K562 (cell line): ENCODE measurements around the gene TEX48. TPM values are rescaled to one million over a fixed set of nuclear protein-coding genes. Genes with fewer than 3 reads are reported as not detected.
A peak's percentile ranks its signal among the peaks of the same experiment; 100 is the strongest.

ENCODE experiments used
- ATAC-seq: fragments of 200-7000 bp; cut with Tn5 transposase; 3 replicates; pipeline ENCODE4 v1.9.1; 2020; ENCODE audit warnings: moderate library complexity
- BruUV-seq: library from RNA; stranded (reverse); fragments of 400-500 nt; replicated peaks from 2 replicates; lab custom pipeline; 2021; lab: Mats Ljungman, UMichigan
- CTCF ChIA-PET: fragments of 300-600 bp; formaldehyde crosslinking; extraction: SDS; loops from one replicate; lab custom pipeline; 2021; ENCODE audit warnings: low intra/inter-chr PET ratio; lab: Yijun Ruan, JAX
- POLR2A ChIA-PET: fragments of 300-600, 350-650 bp; sonication (Branson Sonifier 250); formaldehyde crosslinking; extraction: SDS; loops from one replicate; lab custom pipeline; 2021; ENCODE audit warnings: antibody characterized with exemption, inconsistent platforms; lab: Yijun Ruan, JAX
- DNase-seq, 4 experiments: peaks; one replicate each; pipeline versions ENCODE4 v3.0.0 to v3.0.0-alpha.2; 2011 to 2018; ENCODE audit warnings: low spot score in 3 of 4, mixed read lengths in 3 of 4; ENCODE audit errors: extremely low read depth in 1 of 4
- FAIRE-seq: peaks from 2 replicates; lab custom pipeline; 2011; peaks lifted over from hg19 to GRCh38; lab: Jason Lieb, UNC
- H2AFZ ChIP-seq: 2 replicates; pipeline ENCODE4 v1.6.0; 2011; ENCODE audit warnings: low read depth, low read length, control low read depth, inconsistent platforms
- H3K27ac ChIP-seq: fragments of 200-600 bp; 3 replicates; pipeline ENCODE4 v1.8.0; 2011; ENCODE audit warnings: low read depth, mild to moderate bottlenecking, control low read depth, inconsistent platforms, low read length, moderate library complexity, mixed read lengths; ENCODE audit errors: extremely low read depth
- H3K27me3 ChIP-seq, 2 experiments: fragments of 300-600 bp in 1 of 2; 2 replicates in 1 of 2; 3 replicates in 1 of 2; pipeline versions ENCODE4 v1.6.0 to v1.8.0; 2011; ENCODE audit warnings: inconsistent platforms in 2 of 2, low read length in 2 of 2, mild to moderate bottlenecking in 1 of 2, mixed read lengths in 1 of 2, moderate library complexity in 1 of 2; ENCODE audit not compliant: control insufficient read depth in 2 of 2, insufficient read depth in 2 of 2
- H3K36me3 ChIP-seq: fragments of 300-600 bp; 3 replicates; pipeline ENCODE4 v1.8.0; 2011; ENCODE audit warnings: mild to moderate bottlenecking, low read length, inconsistent platforms; ENCODE audit not compliant: control insufficient read depth, insufficient read depth
- H3K4me1 ChIP-seq, 2 experiments: fragments of 200-600 bp in 1 of 2; replicated peaks in 1 of 2; 2 replicates in 1 of 2; 3 replicates in 1 of 2; pipeline versions ENCODE4 v1.5.1 to v1.8.0; 2011; ENCODE audit warnings: inconsistent platforms in 2 of 2, low read length in 2 of 2, mild to moderate bottlenecking in 1 of 2, mixed read lengths in 1 of 2, moderate library complexity in 1 of 2; ENCODE audit not compliant: control insufficient read depth in 2 of 2, insufficient read depth in 2 of 2
- H3K4me2 ChIP-seq: 2 replicates; pipeline ENCODE4 v1.6.1; 2011; ENCODE audit warnings: low read length, control low read depth, inconsistent platforms, mixed read lengths; ENCODE audit not compliant: insufficient read depth
- H3K4me3 ChIP-seq: fragments of 200-600 bp; sonication (generic), shearing (Covaris generic); 2 replicates; pipeline ENCODE4 v1.5.1; 2016; ENCODE audit warnings: control low read depth, inconsistent platforms
- H3K79me2 ChIP-seq: fragments of 200-600 bp; 3 replicates; pipeline ENCODE4 v1.8.0; 2011; ENCODE audit warnings: low read length, inconsistent platforms; ENCODE audit not compliant: control insufficient read depth, insufficient read depth
- H3K9ac ChIP-seq, 2 experiments: 2 replicates each; pipeline versions ENCODE4 v1.6.0 to v1.6.1; 2011; ENCODE audit warnings: low read depth in 2 of 2, low read length in 2 of 2, control low read depth in 1 of 2, inconsistent platforms in 1 of 2, mild to moderate bottlenecking in 1 of 2, mixed read lengths in 1 of 2; ENCODE audit not compliant: insufficient read depth in 1 of 2
- H3K9me1 ChIP-seq: one replicate; pipeline ENCODE4 v1.6.0; 2011; ENCODE audit warnings: inconsistent platforms, mild to moderate bottlenecking, low read length, moderate library complexity; ENCODE audit not compliant: control insufficient read depth, insufficient read depth
- H3K9me3 ChIP-seq: replicated peaks from 2 replicates; pipeline ENCODE4 v1.5.1; 2011; ENCODE audit warnings: low read depth, low read length, inconsistent platforms; ENCODE audit not compliant: control insufficient read depth, insufficient read depth
- H4K20me1 ChIP-seq: replicated peaks from 2 replicates; pipeline ENCODE4 v1.6.1; 2011; ENCODE audit warnings: low read length, inconsistent platforms, mixed read lengths; ENCODE audit not compliant: control insufficient read depth, insufficient read depth
- CBFB ChIP-seq: sonication (generic); formaldehyde crosslinking; IDR thresholded peaks from 2 replicates; pipeline ENCODE4 v1.4.0; 2020; ENCODE audit warnings: mild to moderate bottlenecking, missing genetic modification reagents
- CHD4 ChIP-seq: fragments of 200-600 bp; sonication (generic); IDR thresholded peaks from 3 replicates; pipeline ENCODE4 v1.6.1; 2012; ENCODE audit warnings: low read depth, mild to moderate bottlenecking, mixed read lengths, low read length, inconsistent platforms; ENCODE audit not compliant: insufficient read depth, insufficient replicate concordance, poor library complexity, severe bottlenecking
- EP400 ChIP-seq: fragments of 450-650 bp; IDR thresholded peaks from 2 replicates; pipeline ENCODE4 v1.6.1; 2017; ENCODE audit warnings: antibody characterized with exemption, mild to moderate bottlenecking, moderate library complexity
- FOXK1 ChIP-seq: sonication (generic); formaldehyde crosslinking; IDR thresholded peaks from 2 replicates; pipeline ENCODE4 v1.8.0; 2022; ENCODE audit warnings: missing genetic modification reagents, mild to moderate bottlenecking, borderline replicate concordance
- GATAD2B ChIP-seq: fragments of 450-650 bp; IDR thresholded peaks from 2 replicates; pipeline ENCODE4 v1.6.1; 2017; ENCODE audit warnings: mild to moderate bottlenecking, borderline replicate concordance
- HDAC1 ChIP-seq, 2 experiments: fragments of 450-650 bp; IDR thresholded peaks; 2 replicates each; pipeline ENCODE4 v1.6.1; 2016 to 2017; ENCODE audit warnings: inconsistent platforms in 1 of 2, mild to moderate bottlenecking in 1 of 2, moderate library complexity in 1 of 2
- HNRNPL ChIP-seq: fragments of 200-400 bp; formaldehyde crosslinking; IDR thresholded peaks from 2 replicates; pipeline ENCODE4 v1.6.1; 2017; ENCODE audit warnings: low read depth, mild to moderate bottlenecking, low read length
- MCM2 ChIP-seq: fragments of 450-650 bp; IDR thresholded peaks from 2 replicates; pipeline ENCODE4 v1.6.1; 2017; ENCODE audit warnings: low read depth, mild to moderate bottlenecking
- OTX1 ChIP-seq: fragments of 450-650 bp; formaldehyde crosslinking; IDR thresholded peaks from 2 replicates; pipeline ENCODE4 v1.4.0; 2022; ENCODE audit warnings: mild to moderate bottlenecking
- STAG1 ChIP-seq: sonication (generic); formaldehyde crosslinking; IDR thresholded peaks from 2 replicates; pipeline ENCODE4 v1.5.0; 2020; ENCODE audit warnings: missing genetic modification reagents, borderline replicate concordance
- SUPT5H ChIP-seq: fragments of 450-650 bp; IDR thresholded peaks from 2 replicates; pipeline ENCODE4 v1.6.1; 2016
- YBX1 ChIP-seq: fragments of 450-650 bp; IDR thresholded peaks from 2 replicates; pipeline ENCODE4 v1.7.1; 2016; ENCODE audit warnings: mild to moderate bottlenecking
- ZBTB17 ChIP-seq: fragments of 450-650 bp; formaldehyde crosslinking; IDR thresholded peaks from 2 replicates; pipeline ENCODE4 v1.4.0; 2020; ENCODE audit warnings: mild to moderate bottlenecking
- ZC3H4 ChIP-seq: sonication (generic); formaldehyde crosslinking; IDR thresholded peaks from 2 replicates; pipeline ENCODE4 v1.9.0; 2021; ENCODE audit warnings: missing genetic modification reagents, borderline replicate concordance
- ZNF589 ChIP-seq: fragments of 200-800 bp; sonication (Bioruptor generic); IDR thresholded peaks from 2 replicates; pipeline ENCODE4 v1.6.1; 2016; ENCODE audit warnings: low read depth, missing genetic modification characterization, missing compliant biosample characterization
- WGBS: fragments of 100-300 bp; shearing (Covaris generic); methylation state at CpG from one replicate; pipeline ENCODE4 v1.1.6; 2016; ENCODE audit warnings: low coverage, mixed read lengths; ENCODE audit not compliant: insufficient coverage; ENCODE audit errors: missing lambda C conversion rate; 5-methylcytosine and 5-hydroxymethylcytosine counted together
- in situ Hi-C: fragments of 300-500 bp; cut with MboI; formaldehyde crosslinking; loops from 4 replicates; pipeline ENCODE4 v1.15.0; 2018; ENCODE audit warnings: inconsistent platforms, mixed read lengths
- intact Hi-C: fragments of 100-400 bp; cut with micrococcal nuclease; formaldehyde crosslinking; loops from 2 replicates; pipeline ENCODE4 v1.14.2; 2022
- polyA plus RNA-seq, 8 experiments: library from polyadenylated mRNA; depleted of rRNA in 4 of 8; stranded (reverse) in 5 of 8; unstranded in 3 of 8; fragments of >200 nt; fragmentation: Nextera tagmentation in 2 of 8; fragmentation: Illumina TruSeq in 1 of 8; extraction: Ambion mirVana in 2 of 8; extraction: Trizol in 1 of 8; gene quantifications; 2 replicates each; pipeline versions ENCODE4 v1.2.1 to v1.2.3, GENCODE V29; 2011 to 2014; ENCODE audit warnings: inconsistent platforms in 1 of 8, missing spikeins in 1 of 8
- total RNA-seq, 7 experiments: library from RNA; depleted of rRNA in 6 of 7; stranded (reverse); fragments of >200 nt in 6 of 7; fragmentation: Illumina TruSeq in 2 of 7; extraction: Trizol in 2 of 7; gene quantifications; 2 replicates each; pipeline versions ENCODE4 v1.2.1 to v1.2.3, GENCODE V29; 2011 to 2021; ENCODE audit warnings: low replicate concordance in 1 of 7
- TF ChIP-seq, protein P1 (sequence below): fragments of 450-650 bp; formaldehyde crosslinking; IDR thresholded peaks from 2 replicates; pipeline ENCODE4 v1.4.0; 2020; ENCODE audit warnings: mild to moderate bottlenecking, mixed read lengths

The TEX48 gene
- total and polyA plus RNA-seq, 9 of the 15 experiments (the other 6 are each of a cell fraction or from before 2014, with no cell fraction given): not detected

DNA sequence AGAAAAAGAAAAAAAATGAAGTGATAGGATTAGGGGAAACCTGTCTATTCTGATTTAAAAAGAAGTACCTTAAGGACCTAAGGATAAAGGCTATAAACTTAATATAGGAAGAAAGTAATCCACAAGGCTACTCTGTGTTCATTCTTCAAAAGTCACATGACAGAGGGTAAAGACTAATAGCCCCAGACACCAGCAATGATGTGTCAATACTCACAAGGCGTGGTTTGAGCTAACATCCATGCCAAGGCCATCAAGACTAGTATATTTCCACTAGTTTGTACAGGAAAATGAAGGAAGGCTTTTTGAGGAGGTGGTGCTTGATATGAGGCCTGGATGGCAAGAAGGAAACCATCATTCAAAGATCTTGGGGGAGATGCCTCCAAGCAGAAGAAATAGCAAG lies 49.7 kb upstream of the TEX48 start:
- ChIA-PET CTCF (no interaction called here), POLR2A (no interaction called here)
- Histone ChIP-seq H3K4me1 (no peaks in the 10 kb centered on the region), H3K9me3 (no peaks in the 10 kb centered on the region), H3K36me3 (no peaks in the 10 kb centered on the region), H3K27ac (no peak overlapping the region), H3K79me2 (no peaks in the 10 kb centered on the region), H2AFZ (no peak overlapping the region), H4K20me1 (no peaks in the 10 kb centered on the region), H3K4me2 (no peak overlapping the region), H3K9ac (no peak overlapping the region), H3K9me1 (no peaks in the 10 kb centered on the region), H3K4me3 (no peak overlapping the region), H3K27me3 (no peaks in the 10 kb centered on the region)
- FAIRE-seq (no peak), ATAC-seq (no peak), DNase-seq (no peak)
- in situ Hi-C loops (loop anchor here (25.0 kb wide), 1 partner anchor 181 kb away; no protein-coding TSS in a partner anchor), intact Hi-C loops (no loop called here)
- TF ChIP-seq, protein P1, sequence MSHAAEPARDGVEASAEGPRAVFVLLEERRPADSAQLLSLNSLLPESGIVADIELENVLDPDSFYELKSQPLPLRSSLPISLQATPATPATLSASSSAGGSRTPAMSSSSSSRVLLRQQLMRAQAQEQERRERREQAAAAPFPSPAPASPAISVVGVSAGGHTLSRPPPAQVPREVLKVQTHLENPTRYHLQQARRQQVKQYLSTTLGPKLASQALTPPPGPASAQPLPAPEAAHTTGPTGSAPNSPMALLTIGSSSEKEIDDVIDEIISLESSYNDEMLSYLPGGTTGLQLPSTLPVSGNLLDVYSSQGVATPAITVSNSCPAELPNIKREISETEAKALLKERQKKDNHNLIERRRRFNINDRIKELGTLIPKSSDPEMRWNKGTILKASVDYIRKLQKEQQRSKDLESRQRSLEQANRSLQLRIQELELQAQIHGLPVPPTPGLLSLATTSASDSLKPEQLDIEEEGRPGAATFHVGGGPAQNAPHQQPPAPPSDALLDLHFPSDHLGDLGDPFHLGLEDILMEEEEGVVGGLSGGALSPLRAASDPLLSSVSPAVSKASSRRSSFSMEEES (CRISPR knock-in tag): peak; percentile 41
- TF ChIP-seq GATAD2B: no peak
- WGBS: 0% methylated on average over 1 of the region's 1 CpG
- no TSS peak for BruUV-seq

DNA sequence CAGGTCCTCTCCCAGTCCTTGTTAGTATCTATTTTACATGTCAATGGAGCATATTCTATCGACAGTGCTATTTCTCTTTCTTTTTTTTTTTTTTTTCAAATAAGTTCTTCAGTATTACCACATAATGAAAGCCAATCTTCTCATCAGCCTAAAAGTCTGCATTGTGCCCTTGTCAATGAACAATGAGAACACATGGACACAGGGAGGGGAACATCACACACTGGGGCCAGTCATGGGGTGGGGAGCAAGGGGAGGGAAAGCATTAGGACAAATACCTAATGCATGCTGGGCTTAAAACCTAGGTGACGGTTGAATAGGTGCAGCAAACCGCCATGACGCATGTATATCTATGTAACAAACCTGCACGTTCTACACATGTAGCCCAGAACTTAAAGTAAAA lies 47.7 kb upstream of the TEX48 start:
- CTCF ChIA-PET: no interaction called here
- intact Hi-C loops (no loop called here), in situ Hi-C loops (loop anchor here (25.0 kb wide), 1 partner anchor 183 kb away; no protein-coding TSS in a partner anchor)

More for the DNA sequence above, 47.7 kb upstream of the TEX48 start:
- no TSS peak for BruUV-seq
- Histone ChIP-seq H3K27ac (no peak overlapping the region), H3K4me1 (no peaks in the 10 kb centered on the region), H3K79me2 (no peaks in the 10 kb centered on the region), H3K36me3 (no peaks in the 10 kb centered on the region), H4K20me1 (no peaks in the 10 kb centered on the region), H3K9ac (no peak overlapping the region), H3K27me3 (no peaks in the 10 kb centered on the region), H3K4me2 (no peak overlapping the region), H2AFZ (no peak overlapping the region), H3K4me3 (no peak overlapping the region), H3K9me3 (no peaks in the 10 kb centered on the region), H3K9me1 (no peaks in the 10 kb centered on the region)
- TF ChIP-seq ZBTB17 (no peak), FOXK1 (CRISPR knock-in tag) (no peak), HNRNPL (no peak), YBX1 (no peak), SUPT5H (no peak), ZNF589 (CRISPR knock-in tag) (no peak), ZC3H4 (no peak), EP400 (no peak), OTX1 (CRISPR knock-in tag) (no peak), HDAC1 (IDR thresholded peaks at IDR 0.05) (no peak), MCM2 (no peak), STAG1 (no peak), CBFB (CRISPR knock-in tag) (no peak), CHD4 (no peak)
- DNase-seq: no peak
- POLR2A ChIA-PET: no interaction called here
- 1% methylated on average over 5 of the region's 5 CpGs for WGBS
- ATAC-seq: no peak
- FAIRE-seq: no peak
